HG03439 (cell line): ENCODE data around the gene EIF3D.

Experiments
- ATAC-seq: cut with Tn5 transposase; IDR thresholded peaks from one replicate; pipeline ENCODE4 v1.9.1; 2021; ENCODE audit warnings: mild to moderate bottlenecking, moderate library complexity; ENCODE audit not compliant: unreplicated experiment

Gene EIF3D

GRCh38 chr22:36528795-36529751 lies at the start of gene EIF3D:
EIF3D (minus strand) TSS chr22:36529166; CDS start chr22:36526121, 3,045 bp downstream.
- ATAC-seq, result peak; percentile 93

- no peak for ATAC-seq
Measured at GRCh38 chr22:36578619-36579018, 49.7 kb upstream of the EIF3D start.

GRCh38 chr22:36577019-36577418 lies 48.1 kb upstream of the EIF3D start:
- no peak for ATAC-seq

GRCh38 chr22:36574728-36575127 lies 45.8 kb upstream of the EIF3D start:
- ATAC-seq, result no peak

- no peak for ATAC-seq
Measured at GRCh38 chr22:36573815-36574363, 44.9 kb upstream of the EIF3D start.

GRCh38 chr22:36571991-36572390 lies 43.0 kb upstream of the EIF3D start:
- ATAC-seq, result no peak

- ATAC-seq, result no peak
Measured at GRCh38 chr22:36569999-36570398, 41.0 kb upstream of the EIF3D start.

GRCh38 chr22:36568846-36569245 lies 39.9 kb upstream of the EIF3D start:
- no peak for ATAC-seq

GRCh38 chr22:36566720-36567119 lies 37.8 kb upstream of the EIF3D start:
- ATAC-seq, result no peak

- no peak for ATAC-seq
Measured at GRCh38 chr22:36565686-36566085, 36.7 kb upstream of the EIF3D start.

GRCh38 chr22:36565159-36565507 lies 36.2 kb upstream of the EIF3D start:
- ATAC-seq, result no peak

- ATAC-seq, result no peak
Measured at GRCh38 chr22:36564422-36565158, 35.6 kb upstream of the EIF3D start.

- no peak for ATAC-seq
Measured at GRCh38 chr22:36563898-36564297, 34.9 kb upstream of the EIF3D start.

- no peak for ATAC-seq
Measured at GRCh38 chr22:36563444-36563843, 34.5 kb upstream of the EIF3D start.

GRCh38 chr22:36563001-36563400 lies 34.0 kb upstream of the EIF3D start:
- no peak for ATAC-seq

- no peak for ATAC-seq
Measured at GRCh38 chr22:36562261-36562835, 33.4 kb upstream of the EIF3D start.

- ATAC-seq, result no peak
Measured at GRCh38 chr22:36561291-36561811, 32.4 kb upstream of the EIF3D start.

GRCh38 chr22:36560001-36560400 lies 31.0 kb upstream of the EIF3D start:
- no peak for ATAC-seq

GRCh38 chr22:36554098-36554497 lies 25.1 kb upstream of the EIF3D start:
- ATAC-seq, result no peak

- ATAC-seq, result no peak
Measured at GRCh38 chr22:36552289-36552688, 23.3 kb upstream of the EIF3D start.
